Measurements from ENCODE around the gene SLIT3.

SLIT3 gene

DNA sequence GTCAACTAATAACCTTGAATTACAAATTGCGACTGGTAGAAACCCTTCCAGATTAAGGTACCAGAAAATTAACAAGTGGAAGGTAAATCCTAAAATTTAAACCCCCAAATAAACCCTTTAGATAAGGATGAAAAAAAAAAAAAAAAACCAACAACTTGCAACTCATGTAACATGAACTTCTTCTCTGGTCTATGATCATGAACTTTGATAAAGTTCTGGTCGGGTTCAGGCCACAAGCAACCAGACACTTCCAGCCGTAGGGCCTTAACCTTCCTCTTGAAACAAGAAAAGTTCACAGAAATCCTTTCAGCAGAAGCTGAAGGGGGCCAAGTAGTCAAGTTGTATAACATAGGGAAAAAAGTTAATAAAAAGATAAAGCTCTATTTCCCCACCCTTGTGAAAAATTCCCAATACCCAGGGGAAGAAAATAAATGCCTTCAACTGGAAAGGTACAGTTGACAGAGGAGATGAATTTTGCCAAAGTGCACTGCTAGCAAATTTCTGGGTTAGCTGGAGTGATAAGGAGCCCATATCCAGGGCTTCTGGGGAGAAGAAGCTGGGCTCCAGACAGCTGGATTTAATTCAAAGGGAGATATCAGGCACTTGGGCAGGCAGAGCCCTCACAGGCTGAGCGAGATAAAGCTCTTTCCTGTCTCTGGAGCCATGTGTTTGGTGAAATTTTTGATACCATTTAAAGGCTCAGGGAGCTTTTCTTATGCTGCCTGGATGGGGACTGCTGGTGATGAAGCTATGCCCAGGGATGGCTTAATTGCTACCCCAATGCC is 487.6 kb downstream of the SLIT3 start:
- DNase-seq = no peak

DNA sequence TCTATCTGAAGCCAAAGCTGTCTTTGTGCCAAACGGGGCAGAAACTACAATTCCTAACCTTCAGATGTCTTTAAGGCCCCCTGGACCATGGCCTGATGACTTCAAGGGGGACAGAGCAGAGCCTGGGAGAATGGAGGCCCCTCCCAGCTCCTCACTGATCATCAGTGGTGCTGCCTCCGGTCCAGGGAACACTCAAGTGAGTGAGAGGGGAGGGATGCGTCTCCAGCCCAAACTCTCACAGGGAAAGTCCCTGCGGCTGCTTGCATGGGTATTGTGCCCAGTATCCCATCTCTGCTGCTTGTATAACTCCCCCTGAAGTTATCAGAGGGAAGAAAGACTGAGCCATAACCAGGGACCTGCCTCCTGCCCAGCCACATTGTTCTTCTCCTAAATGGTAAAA is 490.3 kb downstream of the SLIT3 start:
- no peak for DNase-seq

DNA sequence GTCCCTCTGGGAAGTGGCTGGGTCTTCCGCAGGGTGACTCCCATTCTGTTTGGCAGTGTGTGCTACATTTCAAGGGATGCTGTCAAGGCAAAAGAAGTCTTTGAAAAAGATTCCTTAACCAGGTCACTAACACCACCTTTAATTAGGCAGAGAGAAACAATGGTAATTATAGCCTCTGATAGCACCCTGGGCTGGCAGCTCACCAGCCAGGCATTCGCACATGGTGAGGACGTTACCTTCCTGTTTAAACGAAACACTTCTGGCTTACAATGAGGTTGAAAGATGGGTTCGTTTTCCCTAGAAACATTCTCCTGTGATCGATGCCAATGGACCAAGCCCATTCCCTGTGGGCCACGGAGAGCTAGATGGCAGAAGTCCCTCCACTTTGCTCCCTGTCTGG is 491.7 kb downstream of the SLIT3 start:
- DNase-seq = no peak

DNA sequence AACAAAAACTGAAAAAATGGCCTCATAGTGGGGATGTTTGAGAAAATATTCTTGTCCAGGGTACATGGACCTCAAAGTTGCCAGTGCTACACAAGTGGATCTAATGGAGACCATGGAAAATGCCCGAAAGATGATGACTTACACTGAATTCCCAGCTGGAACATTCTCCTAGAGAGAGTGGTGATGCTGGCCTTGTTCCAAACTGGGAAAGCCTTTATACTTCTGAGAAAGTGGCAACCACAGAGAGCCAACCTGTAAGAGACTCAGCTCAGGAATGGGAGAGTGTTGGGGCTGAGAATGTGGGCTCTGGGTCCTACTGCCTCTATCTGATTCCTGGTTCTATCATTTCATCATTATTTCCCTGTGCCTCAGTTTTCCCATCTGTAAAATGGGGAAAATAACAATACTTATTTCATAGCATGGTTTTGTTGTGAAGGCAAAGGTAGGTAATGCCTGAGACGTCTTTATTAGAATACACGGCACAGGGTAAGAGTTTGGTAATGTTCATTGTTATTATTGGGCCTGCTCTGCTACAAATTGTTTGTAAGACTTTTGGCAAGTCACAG is 492.8 kb downstream of the SLIT3 start:
- DNase-seq = no peak

DNA sequence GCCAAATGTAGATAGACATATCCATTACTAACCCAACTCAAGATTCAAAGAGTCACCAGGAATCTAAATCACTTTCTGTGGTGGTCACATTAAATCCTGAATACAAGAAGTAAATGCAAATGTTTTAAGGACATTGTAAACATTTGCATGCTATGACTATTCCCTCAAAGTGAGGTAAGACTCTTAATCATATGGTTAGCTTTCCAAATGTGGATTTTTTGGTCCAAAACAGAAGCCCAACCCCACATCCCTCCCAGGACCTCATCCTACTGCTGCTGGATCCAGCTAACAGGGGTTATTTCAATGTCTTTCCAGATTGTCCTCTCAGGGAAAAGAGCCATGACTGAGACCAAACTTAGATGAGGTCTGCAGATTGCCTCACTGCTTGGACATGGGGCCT is 493.7 kb downstream of the SLIT3 start:
- DNase-seq = peak in 1 of 2 experiments; percentile 21

DNA sequence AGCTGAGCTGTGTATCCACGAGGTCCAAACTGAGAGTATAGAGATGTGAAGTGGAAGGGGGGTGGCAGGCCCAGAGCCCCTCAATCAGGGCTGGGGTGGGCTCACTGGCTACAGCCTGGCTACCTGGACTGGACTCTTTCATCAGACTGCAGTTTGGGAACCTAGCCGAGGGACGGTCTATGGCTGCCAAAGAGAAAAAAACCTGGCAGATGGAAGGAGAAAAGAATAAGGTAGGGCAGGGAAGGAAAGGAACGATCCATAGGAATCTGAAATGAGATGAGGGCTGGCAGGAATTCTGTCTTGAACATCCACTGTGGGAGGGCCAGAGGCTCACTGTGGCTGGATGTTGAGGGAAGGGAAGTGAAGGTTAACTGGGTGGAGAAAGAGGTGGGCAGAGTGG is 497.4 kb downstream of the SLIT3 start:
- no peak for DNase-seq

DNA sequence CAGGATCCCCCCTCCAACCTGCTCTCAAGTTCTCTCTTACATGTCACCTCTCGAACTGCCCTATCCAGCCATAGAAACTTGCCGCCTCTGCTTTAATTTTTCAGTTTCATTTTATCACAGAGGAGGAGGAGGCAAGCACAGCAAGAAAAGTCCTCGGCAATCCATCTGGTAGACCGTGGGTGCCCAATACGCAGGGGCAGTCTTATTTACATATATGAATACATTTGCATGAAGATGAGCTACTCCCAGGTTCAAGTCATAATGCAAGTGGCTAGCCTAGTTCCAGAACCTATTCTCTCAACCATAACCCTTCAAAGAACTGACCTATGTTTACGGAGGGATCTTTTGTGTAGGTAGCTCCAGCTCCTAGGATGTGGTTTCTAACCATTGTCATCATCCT is 498.6 kb downstream of the SLIT3 start:
- peak; percentile 2 to 42 for DNase-seq

DNA sequence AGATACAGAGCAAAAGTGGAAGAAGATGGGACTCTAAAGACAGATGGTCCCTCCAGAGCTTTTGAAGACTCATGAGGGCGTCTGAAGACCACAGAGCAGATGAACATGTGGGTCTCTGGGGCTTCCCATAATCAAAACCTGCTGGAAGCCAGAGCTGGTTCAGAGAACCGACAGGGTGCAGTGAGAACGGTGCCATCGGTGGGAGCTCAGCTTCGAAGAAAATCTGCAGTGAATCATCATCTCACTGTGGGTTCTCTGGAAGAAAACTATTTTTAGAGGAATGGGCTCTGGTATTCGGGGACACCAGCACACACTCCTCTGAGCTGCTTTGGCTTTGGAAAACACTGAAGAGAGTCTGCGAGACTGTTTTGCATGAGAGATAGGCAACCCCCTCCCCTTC is 499.4 kb downstream of the SLIT3 start:
- no peak for DNase-seq

DNA sequence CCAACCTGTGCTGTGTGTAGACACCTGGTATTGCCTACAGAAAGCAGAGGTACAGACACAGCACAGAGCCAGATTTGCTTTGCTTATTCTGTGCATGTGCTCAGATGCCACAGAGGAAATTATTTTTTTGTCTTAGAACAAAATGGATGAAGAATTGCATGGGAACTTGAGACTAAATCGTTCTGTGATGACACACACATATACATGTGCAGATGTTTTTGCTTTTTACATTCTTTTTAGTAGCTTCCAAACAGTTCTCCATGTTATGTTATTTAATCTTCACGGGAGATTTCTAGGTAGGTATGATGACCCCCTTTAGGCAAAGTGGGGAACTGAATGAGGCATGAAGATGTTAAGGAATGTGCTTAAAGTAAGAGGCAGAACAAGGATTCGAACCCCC is 500.2 kb downstream of the SLIT3 start:
- no peak for DNase-seq

DNA sequence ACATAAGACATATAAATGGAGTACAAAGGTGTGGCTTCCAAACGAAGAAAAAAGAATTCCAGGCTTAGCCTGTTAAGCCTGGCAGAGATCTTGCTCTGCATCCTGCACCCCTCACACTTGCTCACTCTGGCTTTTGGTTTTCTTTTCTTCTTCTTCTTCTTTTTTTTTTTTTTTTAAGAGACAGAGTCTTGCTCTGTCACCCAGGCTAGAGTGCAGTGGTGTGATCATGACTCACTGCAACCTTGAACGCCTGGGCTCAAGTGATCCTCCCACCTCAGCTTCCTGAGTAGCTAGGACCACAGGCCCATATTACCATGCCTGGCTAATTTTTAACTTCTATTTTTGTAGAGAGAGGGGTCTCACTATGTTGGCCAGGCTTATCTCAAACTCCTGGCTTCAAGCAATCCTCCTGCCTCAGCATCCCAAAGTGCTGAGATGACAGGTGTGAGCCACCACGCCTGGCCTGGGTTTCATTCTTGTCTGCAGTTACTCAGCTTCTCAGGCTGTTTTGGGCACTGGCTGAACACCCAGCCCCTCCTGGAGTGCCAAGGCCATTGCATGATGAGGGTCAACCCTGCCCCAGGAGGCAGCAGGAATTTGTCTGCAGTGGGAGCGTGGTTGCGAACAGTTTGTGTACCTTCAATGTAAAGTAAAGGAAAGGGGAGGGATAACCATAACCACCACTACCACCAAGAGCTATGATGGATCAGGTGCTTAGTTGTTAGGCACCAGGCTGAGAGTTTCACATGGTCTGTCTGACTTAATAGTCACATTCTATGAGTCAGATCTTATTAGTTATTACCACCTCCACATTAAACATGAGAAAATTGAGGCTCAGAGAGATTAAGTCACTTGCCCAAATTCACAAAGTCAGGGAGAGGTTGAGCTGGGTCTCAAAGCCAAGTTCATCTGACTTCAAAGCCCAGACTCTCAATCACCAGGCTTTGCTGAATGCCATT is 502.6 kb downstream of the SLIT3 start:
- no peak for DNase-seq

DNA sequence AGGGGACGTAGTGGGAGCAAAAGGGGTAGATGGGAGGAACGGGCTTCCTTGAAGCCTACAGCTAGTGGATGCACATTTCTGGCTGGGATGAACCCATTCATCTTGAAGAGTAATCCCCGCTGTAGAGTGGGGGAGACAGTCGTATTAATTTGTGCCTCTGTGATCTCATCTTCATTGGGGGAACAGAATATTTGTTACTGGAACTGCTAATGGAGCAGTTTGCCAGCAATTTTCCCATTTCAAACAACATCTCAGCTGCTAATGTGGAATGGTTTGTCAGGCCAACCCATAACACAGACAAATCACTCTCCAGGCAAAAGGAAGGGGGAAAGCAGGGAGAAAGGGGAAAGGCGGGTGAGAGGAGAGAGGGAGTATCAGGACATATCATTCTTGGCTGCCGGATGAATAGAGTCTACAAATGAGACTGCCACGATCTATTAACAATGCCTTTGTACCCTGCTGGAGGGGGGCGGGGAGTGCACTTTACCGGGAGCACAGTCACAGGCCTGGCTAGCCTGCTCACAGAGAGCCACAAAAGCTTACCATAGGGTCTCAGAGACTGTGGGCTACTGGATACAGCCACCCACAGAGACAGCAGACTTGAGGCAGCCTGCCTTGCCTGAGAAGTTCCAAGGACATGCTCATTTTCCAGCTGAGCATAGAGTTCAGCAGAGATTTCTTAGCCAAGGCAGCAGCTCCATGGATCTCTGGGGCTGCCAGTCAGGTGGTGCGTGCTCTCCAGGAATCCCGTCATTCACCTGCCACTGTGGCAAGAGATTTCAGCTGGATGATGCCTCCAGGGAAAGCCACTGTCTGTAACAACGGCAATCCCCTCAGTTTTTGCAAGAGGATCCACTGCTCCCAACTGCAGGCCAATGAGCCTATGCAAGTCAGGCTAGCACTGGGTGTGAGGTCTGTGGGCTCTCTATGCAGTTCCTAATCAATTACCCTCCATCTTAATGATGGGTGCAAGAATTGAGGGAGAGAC is 504.1 kb downstream of the SLIT3 start:
- no peak for DNase-seq

DNA sequence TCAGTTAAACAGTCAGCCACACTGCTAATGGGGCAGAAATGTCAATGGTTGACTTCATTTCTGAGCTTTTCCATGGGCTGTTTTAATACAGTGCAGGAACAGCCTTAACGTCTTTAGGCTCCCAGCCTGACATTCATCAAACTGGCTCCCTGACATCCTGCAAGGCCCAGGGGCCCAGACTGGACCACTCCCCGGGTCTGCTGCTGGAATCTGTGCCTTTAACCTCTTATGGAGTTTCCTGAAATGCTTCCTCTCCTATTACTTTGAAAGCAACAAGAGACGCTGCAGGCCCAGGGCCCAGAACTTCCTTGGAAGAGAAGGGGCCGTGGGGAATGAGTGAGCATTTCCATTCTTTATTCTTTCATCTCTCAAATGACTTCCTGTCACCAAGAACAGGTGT is 504.9 kb downstream of the SLIT3 start:
- DNase-seq = no peak

DNA sequence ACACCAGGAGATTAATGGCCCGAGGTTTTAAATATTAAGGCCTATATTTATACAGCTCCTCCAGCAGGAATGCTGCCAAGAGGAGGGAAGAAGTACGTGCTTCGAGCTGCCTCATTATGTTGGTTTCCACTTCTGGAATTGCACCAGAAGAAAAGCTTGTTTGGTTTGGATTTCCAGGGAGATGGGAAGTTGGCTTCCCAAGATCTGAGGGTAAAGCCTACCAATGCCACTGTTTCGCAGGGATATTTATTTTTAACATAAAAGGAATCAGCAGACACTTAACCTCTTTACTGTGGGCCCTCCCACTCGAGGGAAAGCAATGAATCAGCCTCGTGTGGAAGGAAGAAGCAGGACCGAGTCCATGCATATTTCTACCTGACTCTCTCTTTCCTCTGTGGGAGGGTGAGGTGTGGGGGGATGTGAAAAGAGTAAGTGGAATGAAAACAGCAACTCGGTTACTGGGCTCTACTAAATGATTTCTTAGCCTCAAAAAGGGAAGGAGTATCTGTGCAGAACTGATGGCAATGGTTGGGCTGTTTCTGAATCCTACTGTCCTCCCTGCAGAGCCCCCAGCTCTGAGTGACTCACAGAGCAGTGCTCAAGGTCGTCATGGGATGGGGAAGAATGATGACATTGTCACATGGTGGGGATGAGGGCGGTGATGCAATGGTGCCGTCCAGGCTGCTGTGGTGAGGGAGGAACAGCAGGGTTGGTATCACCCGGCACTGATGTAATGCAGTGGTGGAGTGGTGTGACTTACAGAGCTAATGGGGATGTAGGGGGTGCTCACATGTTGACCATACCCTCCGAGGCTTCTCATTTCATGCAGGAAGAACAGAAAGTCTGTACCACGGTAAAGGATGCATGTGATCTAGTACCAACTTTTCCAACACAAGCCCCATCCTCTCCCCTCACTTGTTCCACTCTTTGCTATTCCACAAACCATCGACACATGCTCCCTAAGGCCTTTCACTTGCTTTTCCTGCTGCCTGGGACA is 506.8 kb downstream of the SLIT3 start:
- DNase-seq = no peak

DNA sequence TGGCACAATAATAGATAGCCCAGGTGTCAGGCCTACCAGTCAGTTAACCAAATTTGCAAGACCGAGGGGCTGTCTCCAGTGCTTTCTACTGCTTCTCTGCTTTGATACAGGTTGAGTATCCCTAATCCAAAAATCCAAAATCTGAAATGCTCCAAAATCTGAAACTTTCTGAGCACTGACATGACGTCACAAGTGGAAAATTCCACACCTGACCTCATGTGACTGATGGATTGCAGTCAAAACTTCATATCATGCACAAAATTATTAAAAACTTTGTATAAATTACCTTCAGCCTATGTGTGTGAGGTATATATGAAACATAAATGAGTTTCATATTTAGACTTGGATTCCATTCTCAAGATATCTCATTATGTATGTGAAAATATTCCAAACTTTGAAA is 508.3 kb downstream of the SLIT3 start:
- DNase-seq = no peak

DNA sequence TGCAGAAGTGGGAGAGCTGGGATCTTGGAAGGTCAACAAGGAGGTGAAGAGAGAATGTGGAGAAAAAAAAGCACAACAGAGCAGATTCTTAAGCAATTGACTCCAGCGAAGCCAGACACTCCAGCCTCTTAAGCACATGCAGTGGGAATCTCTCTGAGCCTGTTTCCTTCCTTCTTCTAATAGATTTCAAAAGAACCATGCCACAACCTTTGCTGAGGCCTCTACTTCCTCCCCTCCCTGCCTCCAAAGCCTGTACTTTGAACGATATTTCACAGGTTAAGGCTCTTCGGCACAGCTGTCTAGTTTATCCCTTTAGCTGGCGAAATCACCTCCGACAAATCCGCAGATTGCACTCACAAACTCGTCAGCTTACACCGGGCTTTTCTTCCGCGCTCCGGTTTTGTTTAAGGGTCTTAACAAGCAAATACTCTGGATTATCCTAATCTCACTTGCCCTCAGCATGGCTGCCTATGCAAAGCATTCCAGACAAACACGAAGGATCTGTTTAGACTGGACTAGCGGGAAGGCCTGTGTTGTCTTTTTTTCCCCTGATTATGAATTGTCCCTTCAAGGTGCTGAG is 510.2 kb downstream of the SLIT3 start:
- DNase-seq = no peak

DNA sequence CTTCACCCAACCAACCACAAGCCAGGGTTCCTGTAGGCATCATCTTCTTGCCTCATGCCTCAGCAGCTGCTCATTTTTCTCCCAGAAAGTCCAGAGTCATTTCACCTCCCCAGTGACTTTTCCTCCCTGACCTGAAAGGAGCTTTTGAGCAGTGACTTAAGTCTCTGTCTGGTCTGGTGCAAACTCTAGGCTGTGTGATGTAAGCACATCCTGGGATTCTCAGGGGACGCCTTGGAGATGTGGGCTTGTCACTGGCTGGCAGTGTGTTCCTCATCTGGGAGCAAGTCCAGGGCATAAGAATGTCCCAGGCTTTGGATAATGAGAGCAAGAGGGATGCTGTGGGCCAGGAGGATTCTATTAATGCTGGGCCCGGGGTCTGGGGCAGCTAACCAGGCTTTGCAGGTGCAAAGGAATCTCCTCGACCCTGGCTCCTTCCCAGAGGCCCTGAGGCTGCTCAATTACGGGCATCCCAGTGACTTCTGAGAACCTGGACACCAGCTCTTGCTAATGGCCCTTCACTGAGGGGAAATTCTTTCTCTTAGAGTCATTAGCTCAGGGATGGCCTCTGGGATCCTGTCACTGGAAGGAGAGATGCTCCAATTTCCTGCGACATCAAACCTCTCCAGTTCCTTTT is 510.8 kb downstream of the SLIT3 start:
- no peak for DNase-seq

DNA sequence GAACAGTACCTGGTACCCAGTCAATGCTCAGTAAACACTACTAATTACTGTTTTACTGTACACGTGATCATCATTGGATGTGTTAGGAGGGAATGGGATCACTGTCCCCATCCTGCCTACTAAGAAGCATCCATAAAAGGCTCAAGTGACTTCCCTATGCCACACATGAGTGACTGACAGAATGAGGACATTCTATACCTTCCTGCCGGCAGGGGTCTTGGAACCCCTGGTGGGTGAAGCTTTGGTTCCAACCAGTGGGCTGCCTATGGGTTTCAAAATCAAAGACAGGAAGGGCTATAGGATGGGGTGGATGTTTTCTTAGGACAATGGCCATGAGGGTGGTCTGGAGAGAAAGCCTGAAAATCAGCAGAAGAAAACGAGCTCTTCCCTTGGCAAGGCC is 512.2 kb downstream of the SLIT3 start:
- no peak for DNase-seq

DNA sequence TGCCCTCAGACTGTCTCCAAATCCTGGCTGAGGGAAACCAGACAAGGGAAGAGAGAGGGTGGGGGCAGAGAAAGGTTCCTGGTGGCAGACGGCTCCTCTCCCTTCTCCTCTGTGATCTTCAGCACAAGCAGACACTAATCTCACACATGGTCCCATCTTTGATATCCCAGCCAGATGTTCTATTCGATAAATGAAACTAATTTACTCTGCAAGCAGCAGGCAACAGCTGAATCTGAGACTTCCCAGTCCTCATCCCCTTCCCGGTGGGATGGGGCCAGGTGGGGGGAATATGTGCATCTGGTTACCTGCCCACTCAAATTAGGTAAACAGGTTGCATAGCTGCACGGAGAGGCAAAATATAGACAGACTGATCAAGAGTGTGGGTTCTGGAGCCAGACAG is 512.8 kb downstream of the SLIT3 start:
- no peak for DNase-seq

DNA sequence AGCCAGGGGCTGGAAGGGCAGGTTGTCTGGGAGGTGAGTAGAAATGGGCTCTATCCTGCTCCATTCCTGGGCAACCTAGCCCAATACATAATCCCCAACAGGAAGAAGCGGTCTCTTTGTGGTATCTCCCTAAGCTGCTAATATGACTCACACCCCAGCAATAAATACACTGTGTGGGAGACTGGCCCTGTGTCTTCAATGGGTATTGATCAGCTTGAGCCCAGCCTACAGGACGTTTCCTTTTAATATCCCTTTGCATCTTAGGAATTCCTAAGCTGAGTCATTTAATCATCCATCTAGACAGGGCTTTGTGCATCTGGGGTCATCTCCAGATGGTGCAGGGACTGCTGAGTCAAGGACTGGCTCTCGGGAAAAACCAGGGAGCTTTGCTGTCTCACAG is 514.8 kb downstream of the SLIT3 start:
- DNase-seq = no peak

DNA sequence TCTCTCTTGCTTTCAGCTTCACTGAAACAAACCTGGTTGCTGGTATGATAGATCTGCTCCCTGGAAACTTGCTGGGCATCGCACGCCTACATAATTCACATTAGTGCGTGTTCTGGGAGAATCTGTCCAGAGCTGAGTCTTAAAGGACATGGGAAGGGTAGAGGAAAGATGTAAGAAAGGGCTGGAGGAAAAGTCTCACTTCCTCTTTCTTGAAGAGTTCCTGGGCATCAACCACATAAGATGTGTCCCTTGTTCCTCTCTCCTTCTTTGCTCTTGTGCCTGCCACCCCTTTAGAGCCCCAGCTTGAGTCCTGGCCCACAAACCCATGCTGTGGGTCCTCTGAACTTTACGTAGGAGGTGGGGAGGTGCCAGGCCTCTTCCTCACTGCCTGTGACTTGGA is 516.5 kb downstream of the SLIT3 start:
- no peak for DNase-seq
